Brain microvascular endothelial cell (primary cell): ENCODE data around the gene ADM5.
A peak's percentile ranks its signal among the peaks of the same experiment; 100 is the strongest.

Experiments used
- DNase-seq: peaks from one replicate; pipeline ENCODE4 v3.0.0-alpha.2; 2020
- H3K27ac ChIP-seq: fragments of 250-450 bp; sonication (Bioruptor Pico); 2 replicates; pipeline ENCODE4 v1.5.1; 2020; ENCODE audit warnings: mild to moderate bottlenecking, moderate library complexity
- H3K27me3 ChIP-seq: fragments of 250-450 bp; sonication (Bioruptor Pico); replicated peaks from 2 replicates; pipeline ENCODE4 v1.5.1; 2020; ENCODE audit warnings: mild to moderate bottlenecking
- H3K36me3 ChIP-seq: fragments of 250-450 bp; sonication (Bioruptor Pico); replicated peaks from 2 replicates; pipeline ENCODE4 v1.5.1; 2020; ENCODE audit warnings: mild to moderate bottlenecking
- H3K4me3 ChIP-seq: 2 replicates; pipeline ENCODE4 v1.5.1; 2011; ENCODE audit warnings: low read depth, mild to moderate bottlenecking, control low read depth, low read length, moderate library complexity
- in situ Hi-C: cut with HindIII; loops from 2 replicates; pipeline ENCODE4 v1.10.0; 2017; ENCODE audit warnings: low sequenced_read_pairs, low pct_ligation_motif_present
- TF ChIP-seq, protein P1 (sequence below): IDR thresholded peaks from 2 replicates; pipeline ENCODE4 v1.5.1; 2011; ENCODE audit warnings: low read depth, mild to moderate bottlenecking, moderate library complexity, low read length, control low read depth, inconsistent platforms; ENCODE audit errors: missing control alignments

The ADM5 gene

DNA sequence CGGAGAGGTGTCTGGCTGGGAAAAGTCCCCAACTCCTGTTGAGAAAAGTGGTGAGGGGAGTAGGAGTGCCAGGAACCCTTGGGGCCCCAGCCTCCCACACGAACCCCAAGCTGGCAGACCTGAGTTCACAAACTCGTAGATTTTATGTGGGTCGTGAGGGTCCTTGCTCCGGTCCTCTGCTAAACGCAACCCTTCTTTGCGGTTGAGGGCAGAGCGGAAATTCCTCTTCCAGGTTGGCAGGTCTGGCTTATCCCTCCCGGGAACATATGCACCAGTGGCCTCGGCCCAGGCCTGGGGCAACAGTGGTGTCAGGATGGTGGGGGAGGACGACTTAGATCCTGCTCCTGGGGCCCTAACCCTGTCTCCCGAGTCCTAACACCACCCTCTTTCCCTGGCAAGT, 26.2 kb upstream of the ADM5 start:
- Histone ChIP-seq H3K36me3 (peaks cover 45% of the 10 kb centered on the region), H3K27me3 (no peaks in the 10 kb centered on the region), H3K27ac (no peak overlapping the region), H3K4me3 (no peak overlapping the region)
- in situ Hi-C loops, result no loop called here
- TF ChIP-seq, protein P1, sequence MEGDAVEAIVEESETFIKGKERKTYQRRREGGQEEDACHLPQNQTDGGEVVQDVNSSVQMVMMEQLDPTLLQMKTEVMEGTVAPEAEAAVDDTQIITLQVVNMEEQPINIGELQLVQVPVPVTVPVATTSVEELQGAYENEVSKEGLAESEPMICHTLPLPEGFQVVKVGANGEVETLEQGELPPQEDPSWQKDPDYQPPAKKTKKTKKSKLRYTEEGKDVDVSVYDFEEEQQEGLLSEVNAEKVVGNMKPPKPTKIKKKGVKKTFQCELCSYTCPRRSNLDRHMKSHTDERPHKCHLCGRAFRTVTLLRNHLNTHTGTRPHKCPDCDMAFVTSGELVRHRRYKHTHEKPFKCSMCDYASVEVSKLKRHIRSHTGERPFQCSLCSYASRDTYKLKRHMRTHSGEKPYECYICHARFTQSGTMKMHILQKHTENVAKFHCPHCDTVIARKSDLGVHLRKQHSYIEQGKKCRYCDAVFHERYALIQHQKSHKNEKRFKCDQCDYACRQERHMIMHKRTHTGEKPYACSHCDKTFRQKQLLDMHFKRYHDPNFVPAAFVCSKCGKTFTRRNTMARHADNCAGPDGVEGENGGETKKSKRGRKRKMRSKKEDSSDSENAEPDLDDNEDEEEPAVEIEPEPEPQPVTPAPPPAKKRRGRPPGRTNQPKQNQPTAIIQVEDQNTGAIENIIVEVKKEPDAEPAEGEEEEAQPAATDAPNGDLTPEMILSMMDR, result no peak
- no peak for DNase-seq

DNA sequence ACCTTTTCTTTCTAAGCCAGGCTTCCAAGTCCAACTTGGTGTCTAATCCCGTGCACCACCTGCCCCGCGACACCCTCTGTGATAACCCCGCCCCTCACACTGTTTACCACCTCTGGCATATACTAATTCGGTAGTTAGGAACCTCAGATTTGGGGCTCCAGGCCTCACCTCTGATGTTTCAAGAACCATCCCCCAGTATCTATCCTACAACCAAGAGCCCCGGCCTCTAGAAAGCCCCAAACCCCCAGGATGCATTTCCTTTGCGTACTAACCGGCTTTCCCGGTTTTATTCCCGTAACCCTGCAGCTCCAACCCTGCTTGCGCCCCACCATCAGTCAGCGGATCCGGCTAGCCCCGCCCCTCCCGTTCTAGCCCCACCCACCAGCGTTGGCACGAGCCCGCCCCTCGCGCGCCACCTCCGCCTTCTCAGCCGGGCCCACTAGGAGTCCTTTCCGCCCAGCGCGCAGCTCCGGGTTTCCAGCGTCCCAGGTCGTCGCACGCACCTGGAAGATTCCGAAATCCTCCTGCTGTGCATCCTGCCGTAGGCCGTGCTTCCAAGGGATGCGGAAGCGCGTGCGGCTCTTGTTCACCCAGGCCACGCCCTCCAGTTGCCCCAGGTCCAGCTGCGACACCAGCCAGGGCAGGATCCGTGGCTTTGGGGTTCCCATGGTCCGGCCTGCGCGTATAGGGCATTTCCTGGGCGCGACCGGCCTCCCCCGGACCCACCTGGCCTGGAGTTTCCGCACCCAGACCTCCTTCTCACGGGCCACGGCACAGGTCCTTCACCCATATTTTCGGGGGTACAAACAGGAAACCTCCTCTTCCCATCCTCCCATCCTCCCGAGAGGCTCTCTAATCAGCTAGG, 25.0 kb upstream of the ADM5 start:
- H3K27ac ChIP-seq, result peak overlapping the region; percentile 24
- DNase-seq, result peak; percentile 74
- in situ Hi-C loops, result no loop called here
- H3K27me3 ChIP-seq, result no peaks in the 10 kb centered on the region
- peaks cover 34% of the 10 kb centered on the region for H3K36me3 ChIP-seq
- TF ChIP-seq, protein P1, result peak; percentile 21
- peak overlapping the region; percentile 92 for H3K4me3 ChIP-seq

DNA sequence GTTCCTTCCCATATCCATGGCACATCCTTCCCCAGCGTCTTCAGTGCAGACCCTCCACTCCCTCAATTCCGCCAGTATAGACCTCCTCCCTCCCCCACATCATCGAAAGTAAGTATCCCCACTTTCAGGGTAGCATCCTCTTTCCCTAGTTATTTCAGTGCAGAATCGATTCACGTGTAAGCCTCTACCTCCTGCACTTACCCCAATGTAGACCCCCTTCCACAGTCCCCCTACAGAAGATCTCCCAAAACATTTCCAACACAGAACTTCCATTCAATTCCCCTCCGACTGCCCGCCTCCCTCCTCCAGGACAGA, 24.4 kb upstream of the ADM5 start:
- in situ Hi-C loops, result no loop called here
- no peak for DNase-seq
- Histone ChIP-seq H3K27me3 (no peaks in the 10 kb centered on the region), H3K36me3 (peaks cover 29% of the 10 kb centered on the region), H3K27ac (peak overlapping the region; percentile 23), H3K4me3 (peak overlapping the region; percentile 92)
- TF ChIP-seq, protein P1, result no peak

DNA sequence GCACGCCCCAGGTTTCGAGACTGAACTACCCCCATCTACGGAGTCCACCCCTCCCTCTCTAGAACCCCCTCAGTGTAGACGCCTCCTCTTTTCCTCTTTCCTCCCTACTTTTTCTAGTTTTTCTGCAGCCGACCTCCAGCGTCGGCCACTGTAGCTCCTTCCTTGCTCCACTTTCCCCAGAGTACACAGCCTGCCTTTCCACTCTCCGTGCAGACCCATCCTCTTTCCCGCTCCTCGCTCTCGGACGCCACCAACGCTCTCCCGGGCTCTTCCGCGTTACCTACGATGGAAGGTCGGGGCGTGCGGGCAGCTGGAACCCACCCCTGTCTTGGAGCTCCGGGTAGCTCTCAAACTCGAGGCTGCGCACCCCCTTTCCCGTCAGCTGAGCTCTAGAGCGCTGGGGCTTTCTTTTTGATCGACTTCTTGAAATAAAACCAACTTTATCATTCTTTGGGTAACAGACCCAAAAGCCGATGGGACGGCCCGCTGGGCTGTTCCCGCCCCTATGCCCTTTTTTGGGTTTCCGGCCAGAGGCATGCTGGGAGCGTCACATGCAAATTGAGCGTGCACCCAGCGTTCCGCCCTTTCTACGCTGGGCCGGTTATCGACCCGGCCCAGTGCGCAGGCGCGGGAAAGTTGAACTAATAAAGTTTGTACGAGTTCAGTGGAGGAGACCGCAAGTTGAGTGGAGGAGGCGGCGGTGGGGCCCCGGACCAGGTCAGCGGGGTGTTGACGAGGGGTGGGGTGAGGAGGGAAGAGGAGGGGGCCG, 23.9 kb upstream of the ADM5 start, which contains the start of the genes BCL2L12 and IRF3:
Gene BCL2L12, plus strand, starts transcription at position 583 of the 769 bp plus-strand sequence. CDS start 760 bp downstream, outside the sequence.
Gene IRF3, minus strand, starts transcription at position 507 of the 769 bp plus-strand sequence. CDS start 1,019 bp downstream, outside the sequence.
- in situ Hi-C loops, result no loop called here
- H3K27me3 ChIP-seq, result no peaks in the 10 kb centered on the region
- H3K36me3 ChIP-seq, result peaks cover 23% of the 10 kb centered on the region

DNA sequence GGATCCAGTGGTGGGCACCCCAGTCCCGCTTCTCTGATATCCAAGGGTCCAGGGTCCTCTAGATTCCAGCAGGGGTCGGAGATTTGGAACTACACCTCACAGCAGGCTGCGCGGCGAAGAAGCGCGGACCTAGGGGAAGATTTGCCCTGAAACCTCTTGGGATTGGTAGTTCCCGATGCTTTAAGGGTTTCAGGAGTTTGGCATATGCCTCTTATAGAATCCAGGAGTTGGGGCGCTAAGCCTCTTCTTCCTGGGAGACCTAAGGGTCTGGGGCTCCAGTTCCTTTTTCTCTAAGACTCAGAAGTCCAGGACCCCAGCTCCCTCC, 23.3 kb upstream of the ADM5 start:
- peak overlapping the region; percentile 26 for H3K27ac ChIP-seq
- H3K27me3 ChIP-seq, result no peaks in the 10 kb centered on the region
- TF ChIP-seq, protein P1, result peak; percentile 29
- peaks cover 20% of the 10 kb centered on the region for H3K36me3 ChIP-seq
- in situ Hi-C loops, result no loop called here
- no peak for DNase-seq
- H3K4me3 ChIP-seq, result peak overlapping the region; percentile 92

More for the DNA sequence above, 23.9 kb upstream of the ADM5 start, which contains the start of the genes BCL2L12 and IRF3:
- peak; percentile 95 for DNase-seq
- Histone ChIP-seq H3K4me3 (peak within 1 kb of the TSS; percentile 92), H3K27ac (peak within 1 kb of the TSS; percentile 26)
- TF ChIP-seq, protein P1, result no peak
